Lung microvascular endothelial cell (primary cell): Measurements from ENCODE around the gene MAP7D1. TPM values are rescaled to one million over a fixed set of nuclear protein-coding genes. Genes with fewer than 3 reads are reported as not detected.
A peak's percentile ranks its signal among the peaks of the same experiment; 100 is the strongest.

Experiments used
- DNase-seq, 2 donors: peaks; one replicate each; pipeline versions ENCODE4 v3.0.0 to v3.0.0-alpha.2; 2010; ENCODE audit warnings: low read depth in 2 of 2
- total RNA-seq: library from RNA; depleted of rRNA; stranded (reverse); fragments of >200 nt; gene quantifications from 2 replicates; pipeline ENCODE4 v1.2.1, GENCODE V29; 2014

The MAP7D1 gene
- total RNA-seq, 1 donor from 2014 or later: 42.7 TPM

DNA sequence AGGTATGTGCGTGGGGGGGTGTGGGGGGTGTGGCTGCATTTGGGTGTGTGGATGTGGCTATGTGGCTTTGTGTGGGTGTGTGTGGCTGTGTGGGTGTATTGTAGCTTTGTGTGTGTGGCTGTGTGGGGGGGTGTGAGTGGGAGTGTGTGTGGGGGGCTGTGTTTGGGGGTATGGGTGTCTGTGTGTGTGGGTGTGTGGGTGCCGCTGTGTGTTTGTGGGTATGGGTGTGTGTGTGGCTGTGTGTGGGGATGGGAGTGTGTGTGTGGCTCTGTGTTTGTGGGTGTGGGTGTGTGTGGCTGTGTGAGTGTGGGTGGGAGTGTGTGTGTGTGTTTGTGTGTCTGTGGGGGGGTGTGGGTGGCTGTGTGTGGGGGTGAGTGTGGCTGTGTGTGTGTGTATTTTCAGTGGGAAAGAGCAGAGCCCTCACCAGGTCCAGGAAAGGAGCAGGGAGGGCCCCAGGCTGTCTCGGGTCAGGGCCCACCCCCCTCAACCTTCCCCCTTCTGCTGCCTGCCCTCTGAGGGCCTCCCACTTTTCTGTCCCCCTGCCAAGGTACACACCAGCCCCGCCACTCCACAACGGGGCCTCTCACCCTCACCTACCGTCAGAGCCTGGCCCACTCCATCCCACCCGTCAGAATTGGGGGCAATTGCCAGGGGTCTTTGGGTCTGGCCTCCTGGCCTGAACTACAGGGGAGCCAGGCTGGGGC, 29.0 kb upstream of the MAP7D1 start:
- no peak for DNase-seq

GRCh38 chr1:36128126-36128904, 27.6 kb upstream of the MAP7D1 start:
- DNase-seq: no peak

DNA sequence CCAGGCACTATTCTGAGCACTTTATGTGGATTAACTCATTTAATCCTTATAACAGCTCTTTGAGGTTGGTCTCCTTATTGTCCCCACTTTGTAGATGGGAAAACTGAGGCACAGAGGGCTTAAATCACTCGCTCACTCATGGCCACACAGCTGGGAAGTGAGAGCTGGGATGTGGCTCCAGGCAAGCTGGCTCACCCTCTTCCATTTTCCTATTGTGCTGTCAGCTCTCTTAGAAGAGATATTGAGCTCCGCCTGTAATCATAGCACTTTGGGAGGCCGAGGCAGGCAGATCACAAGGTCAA, 27.1 kb upstream of the MAP7D1 start:
- DNase-seq: no peak

DNA sequence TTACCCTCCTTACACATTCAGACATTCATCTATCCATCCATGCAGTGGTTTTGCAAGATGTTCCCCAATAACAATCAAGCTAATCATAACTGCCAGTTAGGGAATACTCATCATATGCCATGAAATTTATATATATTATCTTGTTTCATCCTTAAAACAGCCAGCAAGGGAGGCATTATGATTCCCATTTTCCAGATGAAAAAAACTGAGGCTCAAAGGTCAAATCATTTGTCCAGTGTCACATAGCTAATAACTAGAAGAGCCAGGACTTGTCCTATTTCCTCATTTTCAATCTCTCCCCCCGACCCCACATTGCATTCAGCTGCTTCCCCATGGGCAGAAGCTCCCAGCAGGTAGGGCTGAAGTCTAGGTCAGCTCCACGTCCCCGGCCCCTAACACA, 23.9 kb upstream of the MAP7D1 start:
- no peak for DNase-seq

DNA sequence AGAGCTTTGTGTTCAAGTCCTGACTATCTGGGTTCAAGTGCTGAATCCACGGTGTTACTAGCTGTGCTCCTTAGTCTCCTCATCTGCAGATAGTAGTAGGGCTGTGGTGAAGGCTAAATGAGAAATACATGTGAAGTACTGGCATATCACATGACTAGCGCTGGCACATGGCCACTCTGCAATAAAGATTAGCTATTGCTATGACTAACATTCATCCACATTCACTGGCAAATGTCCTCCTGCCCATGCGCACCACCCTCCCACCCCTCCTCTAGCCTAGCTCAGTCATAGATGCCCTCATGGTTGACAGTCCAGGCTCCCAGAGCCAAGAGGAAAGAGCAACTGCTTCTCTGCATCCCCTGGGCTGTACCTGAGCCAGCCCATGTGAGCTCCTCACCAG, 22.5 kb upstream of the MAP7D1 start:
- DNase-seq: peak; percentile 68 to 75

- DNase-seq: no peak
Observed at GRCh38 chr1:36134031-36134430, 21.9 kb upstream of the MAP7D1 start.

GRCh38 chr1:36134505-36135329, 21.2 kb upstream of the MAP7D1 start:
- DNase-seq: peak; percentile 52 to 63

- DNase-seq: no peak
Observed at GRCh38 chr1:36135330-36135667, 20.7 kb upstream of the MAP7D1 start.

- DNase-seq: no peak
Observed at GRCh38 chr1:36135796-36136195, 20.2 kb upstream of the MAP7D1 start.

- DNase-seq: peak; percentile 78 to 90
Observed at GRCh38 chr1:36136535-36136934, 19.4 kb upstream of the MAP7D1 start.

- no peak for DNase-seq
Observed at GRCh38 chr1:36137226-36137625, 18.7 kb upstream of the MAP7D1 start.

- no peak for DNase-seq
Observed at GRCh38 chr1:36137776-36138175, 18.2 kb upstream of the MAP7D1 start.

DNA sequence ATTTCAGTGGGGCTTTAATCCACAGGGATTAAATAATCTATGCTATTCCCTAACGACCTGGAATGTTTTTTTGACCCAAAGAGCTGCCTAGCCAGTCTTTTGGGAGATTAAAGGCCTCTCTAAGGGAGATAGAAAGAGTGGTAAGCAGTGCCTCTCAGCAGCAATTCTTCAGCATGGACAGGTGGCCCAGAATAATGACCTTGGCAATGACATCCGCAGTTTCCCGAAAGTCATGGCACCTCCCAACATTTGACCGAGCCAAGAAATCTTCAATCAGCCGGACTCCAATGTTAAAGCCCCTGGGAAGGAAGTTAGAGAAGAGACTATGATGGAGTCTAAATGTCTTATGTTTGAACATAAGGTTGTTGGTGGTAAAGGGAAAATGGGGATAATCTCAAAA, 16.4 kb upstream of the MAP7D1 start:
- no peak for DNase-seq

GRCh38 chr1:36142121-36142520, 13.8 kb upstream of the MAP7D1 start:
- no peak for DNase-seq

GRCh38 chr1:36143424-36143823, 12.5 kb upstream of the MAP7D1 start:
- no peak for DNase-seq

DNA sequence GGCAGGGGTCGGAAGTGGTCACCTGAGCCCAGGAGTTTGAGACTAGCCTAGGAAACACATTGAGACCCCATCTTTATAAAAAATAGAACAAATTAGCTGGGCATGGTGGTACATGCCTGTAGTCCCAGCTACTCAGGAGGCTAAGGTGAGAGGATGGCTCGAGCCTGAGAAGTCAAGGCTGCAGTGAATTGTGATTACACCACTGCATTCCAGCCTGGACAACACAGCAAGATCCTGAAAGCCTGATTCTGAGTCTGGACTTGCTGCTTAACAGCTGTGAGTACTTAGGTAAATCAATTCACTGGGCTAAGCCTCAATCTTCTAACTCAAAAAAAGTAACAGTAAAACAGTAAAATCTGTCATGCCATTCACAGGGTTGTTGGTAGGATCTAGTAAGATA, 11.5 kb upstream of the MAP7D1 start:
- no peak for DNase-seq

GRCh38 chr1:36148821-36149236, 7.1 kb upstream of the MAP7D1 start:
- DNase-seq: no peak

- DNase-seq: peak; percentile 100
Observed at GRCh38 chr1:36149237-36149972, 6.6 kb upstream of the MAP7D1 start, which contains the start of gene TRAPPC3. TRAPPC3 (minus strand) TSS chr1:36149486; CDS start chr1:36149378, 108 bp downstream.

DNA sequence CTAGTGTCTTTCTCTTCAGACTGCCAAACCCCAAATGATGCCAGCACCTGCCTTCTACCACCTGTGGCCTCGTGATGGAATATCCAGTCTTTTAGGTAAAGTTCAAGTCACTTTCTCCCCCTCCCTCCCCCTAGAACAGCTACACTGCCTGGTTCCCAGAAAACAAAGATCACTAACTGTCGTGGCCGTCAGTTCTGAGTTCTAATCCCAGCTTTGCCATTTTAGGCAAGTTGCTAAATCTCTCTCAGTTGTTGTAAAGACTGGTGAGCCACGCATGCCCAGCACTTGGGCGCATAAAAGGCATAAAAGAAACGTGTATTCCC, 6.0 kb upstream of the MAP7D1 start:
- no peak for DNase-seq

DNA sequence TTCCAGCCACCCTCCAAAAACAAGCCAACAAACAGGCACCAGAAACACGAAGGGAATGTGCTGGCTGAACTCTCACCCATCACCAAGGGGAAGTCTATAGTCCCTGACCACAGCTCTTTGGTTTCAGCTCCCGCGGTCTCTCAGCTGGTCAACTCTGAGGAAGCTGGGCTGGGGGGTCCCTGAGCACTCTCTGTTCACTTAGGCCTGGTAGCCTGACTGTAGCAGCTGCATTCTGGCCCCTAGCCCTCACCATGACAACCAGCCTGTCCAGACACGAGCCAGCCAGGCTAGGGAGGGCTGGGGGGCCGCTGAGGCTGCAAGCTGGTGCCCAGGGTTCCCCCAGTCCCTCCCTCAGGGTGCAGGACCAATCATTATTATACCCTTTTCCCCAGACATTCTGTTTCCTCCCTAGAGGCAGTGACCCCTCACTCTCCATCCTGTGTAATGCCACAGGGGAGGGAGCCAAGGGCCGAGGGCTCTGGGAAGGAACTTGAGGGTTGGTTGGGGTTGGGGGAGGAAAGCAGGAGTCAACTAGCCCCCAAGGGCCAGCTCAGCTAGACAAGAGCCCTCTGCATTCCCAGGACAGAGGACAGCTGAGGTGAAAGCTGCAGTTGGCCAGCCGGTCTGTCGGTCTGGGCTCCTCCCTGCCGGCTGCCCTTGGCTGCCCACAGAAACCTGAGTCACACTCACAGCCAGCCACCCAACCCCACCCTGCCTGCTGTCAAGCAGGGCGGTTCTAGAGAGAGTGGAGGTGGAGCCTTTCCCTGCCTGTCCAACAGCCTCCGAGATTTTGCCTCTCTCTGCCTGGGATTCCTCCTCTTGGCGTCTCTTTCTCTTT, 5.4 kb upstream of the MAP7D1 start:
- DNase-seq: peak; percentile 92 to 97
